ENCODE results near the gene PLIN5. TPM values are rescaled to one million over a fixed set of nuclear protein-coding genes. Genes with fewer than 3 reads are reported as not detected.
"Not testable (repeated sequence)": the region's sequence is repeated elsewhere in the genome, so short reads cannot be mapped to it uniquely, and the experiment has no call there.

Gene PLIN5
- total and polyA plus RNA-seq, 2 of the 8 experiments (the other 6 are each of a cell fraction or from before 2014, with no cell fraction given): 2.0 to 2.5 TPM

- H3K56ac ChIP-seq (replicated peaks; ENCODE audit: insufficient read length, low read depth, low read length); DNase-seq (ENCODE audit: low read depth in 1 of 2, low spot score in 2 of 2); H3K27ac ChIP-seq (ENCODE audit: low read depth, low read length); H3K79me1 ChIP-seq (ENCODE audit: low read depth, low read length); H3K14ac ChIP-seq (ENCODE audit: insufficient read length); H3K27me3 ChIP-seq (replicated peaks in 1 of 4; ENCODE audit: control insufficient read depth in 3 of 4, extremely low read depth in 1 of 4, insufficient read depth in 3 of 4, low read length in 3 of 4); H3K18ac ChIP-seq (ENCODE audit: extremely low read depth, low read length); H2BK15ac ChIP-seq (ENCODE audit: low read length); H4K91ac ChIP-seq (replicated peaks; ENCODE audit: insufficient read length, low read length); H4K20me1 ChIP-seq (replicated peaks in 1 of 2; ENCODE audit: control insufficient read depth in 1 of 2, insufficient read depth in 2 of 2, low read length in 2 of 2); H3K4ac ChIP-seq (replicated peaks; ENCODE audit: insufficient read length, low read depth, low read length); H3K23me2 ChIP-seq (ENCODE audit: low read depth, low read length); H2BK20ac ChIP-seq (ENCODE audit: low read length); H3K23ac ChIP-seq (ENCODE audit: insufficient read length); H2AK5ac ChIP-seq (ENCODE audit: low read depth, low read length); H2BK12ac ChIP-seq (ENCODE audit: low read depth, low read length); H3K4me3 ChIP-seq (ENCODE audit: extremely low read depth in 1 of 4, insufficient read depth in 2 of 4, low read depth in 3 of 4, low read length in 4 of 4); H3K79me2 ChIP-seq (ENCODE audit: control insufficient read depth in 1 of 2, insufficient read depth in 2 of 2, low read length in 2 of 2); H4K5ac ChIP-seq (ENCODE audit: insufficient read length, low read depth, low read length); H4K8ac ChIP-seq (ENCODE audit: extremely low read depth, insufficient read depth, low read length); H2AFZ ChIP-seq (ENCODE audit: low read length); H3K9me3 ChIP-seq (ENCODE audit: insufficient read depth in 2 of 2, low read depth in 1 of 2, low read length in 1 of 2); H2BK5ac ChIP-seq (ENCODE audit: low read depth, low read length); H3K36me3 ChIP-seq (ENCODE audit: control insufficient read depth in 2 of 4, insufficient read depth in 4 of 4, low read length in 3 of 4); H3K9ac ChIP-seq (replicated peaks in 1 of 4; ENCODE audit: extremely low read depth in 1 of 4, low read depth in 3 of 4, low read length in 3 of 4); H3K4me2 ChIP-seq (ENCODE audit: insufficient read depth in 1 of 2, low read depth in 2 of 2, low read length in 2 of 2); H2BK120ac ChIP-seq (replicated peaks; ENCODE audit: low read depth, low read length); H3K4me1 ChIP-seq (replicated peaks in 1 of 4; ENCODE audit: control insufficient read depth in 3 of 4, insufficient read depth in 4 of 4, low read length in 3 of 4); FAIRE-seq: not testable (repeated sequence)
- POLR2A ChIA-PET (ENCODE audit: partially characterized antibody): interaction anchor here (0.5 kb wide), 1 partner anchor 104 kb away, joined by 3 read pairs; no protein-coding TSS in a partner anchor
- CTCF ChIA-PET (ENCODE audit: partially characterized antibody): interaction anchor here (0.7 to 11.6 kb wide), 7 partner anchors 8 to 107 kb away, joined by 3 to 174 read pairs (median 4); no protein-coding TSS in a partner anchor
- WGBS, 2 experiments (ENCODE audit: extremely low coverage in 1 of 2, insufficient coverage in 1 of 2, insufficient read length in 1 of 2, insufficient replicate concordance in 2 of 2, low coverage in 1 of 2, low lambda C conversion rate in 2 of 2, missing lambda C conversion rate in 1 of 2): 97% methylated on average over 11 of the region's 12 CpGs; no CpG with 5 or more reads in 1 of the 2 experiments
Observed at GRCh38 chr19:4541806-4542145, 6.8 kb upstream of the PLIN5 start.
